ENCODE measurements around the gene COG5. TPM values are rescaled to one million over a fixed set of nuclear protein-coding genes. Genes with fewer than 3 reads are reported as not detected.

The COG5 gene
- total RNA-seq, 2 experiments from 2014 or later, result 40.9 to 60.2 TPM

- H3K4me2 ChIP-seq (ENCODE audit: low read length), result no peak overlapping the region
- TF ChIP-seq CTCF (conservative IDR thresholded peaks at IDR 0.05; ENCODE audit: low read length) (no peak), EZH2phosphoT487 (IDR thresholded peaks at IDR 0.05; ENCODE audit: borderline replicate concordance, low read depth, low read length) (no peak)
- no peak overlapping the region for H3K27ac ChIP-seq (ENCODE audit: low read depth, low read length, poor library complexity, severe bottlenecking)
- peaks cover 9% of the 10 kb centered on the region for H3K9me3 ChIP-seq (ENCODE audit: low read length)
- no peaks in the 10 kb centered on the region for H3K9me2 ChIP-seq (ENCODE audit: insufficient read depth, low read length)
- no peak for DNase-seq (ENCODE audit: low spot score)
- H2AFZ ChIP-seq (ENCODE audit: low read length), result no peak overlapping the region
- ChIA-PET CTCF (ENCODE audit: unreplicated experiment) (no interaction called here), POLR2A (no interaction called here)
- peaks cover 18% of the 10 kb centered on the region for H3K36me3 ChIP-seq (ENCODE audit: insufficient read depth, low read length)
- H3K4me1 ChIP-seq (ENCODE audit: insufficient read depth, low read length, poor library complexity, severe bottlenecking), result no peaks in the 10 kb centered on the region
- H3K79me2 ChIP-seq (ENCODE audit: insufficient read depth, low read depth, low read length), result no peaks in the 10 kb centered on the region
- no peaks in the 10 kb centered on the region for H4K20me1 ChIP-seq (ENCODE audit: insufficient read depth, low read length)
- intact Hi-C loops (cut with micrococcal nuclease; ENCODE audit: unreplicated experiment), result no loop called here
- no peak overlapping the region for H3K4me3 ChIP-seq (ENCODE audit: low read depth, low read length, poor library complexity, severe bottlenecking)
- no TSS peak for BruUV-seq (replicated peaks)
Measured at GRCh38 chr7:107354640-107355039, 209.1 kb downstream of the COG5 start.

- TF ChIP-seq EZH2phosphoT487 (IDR thresholded peaks at IDR 0.05; ENCODE audit: borderline replicate concordance, low read depth, low read length) (no peak), CTCF (conservative IDR thresholded peaks at IDR 0.05; ENCODE audit: low read length) (no peak)
- BruUV-seq (replicated peaks), result no TSS peak
- H3K9me2 ChIP-seq (ENCODE audit: insufficient read depth, low read length), result no peaks in the 10 kb centered on the region
- no peak overlapping the region for H2AFZ ChIP-seq (ENCODE audit: low read length)
- no peaks in the 10 kb centered on the region for H3K79me2 ChIP-seq (ENCODE audit: insufficient read depth, low read depth, low read length)
- ChIA-PET POLR2A (interaction anchor here (0.6 to 0.8 kb wide), 4 partner anchors 13 to 1157 kb away, joined by 3 to 5 read pairs (median 3); no protein-coding TSS in a partner anchor), CTCF (ENCODE audit: unreplicated experiment) (no interaction called here)
- no peaks in the 10 kb centered on the region for H3K4me1 ChIP-seq (ENCODE audit: insufficient read depth, low read length, poor library complexity, severe bottlenecking)
- H3K36me3 ChIP-seq (ENCODE audit: insufficient read depth, low read length), result peaks cover 8% of the 10 kb centered on the region
- 0 out of 2 replicates have a peak, but pooled peaks cover 2% of the 10 kb centered on the region for H3K9me3 ChIP-seq (ENCODE audit: low read length)
- no peak overlapping the region for H3K27ac ChIP-seq (ENCODE audit: low read depth, low read length, poor library complexity, severe bottlenecking)
- H3K4me3 ChIP-seq (ENCODE audit: low read depth, low read length, poor library complexity, severe bottlenecking), result no peak overlapping the region
- intact Hi-C loops (cut with micrococcal nuclease; ENCODE audit: unreplicated experiment), result no loop called here
- no peak for DNase-seq (ENCODE audit: low spot score)
- H4K20me1 ChIP-seq (ENCODE audit: insufficient read depth, low read length), result no peaks in the 10 kb centered on the region
- no peak overlapping the region for H3K4me2 ChIP-seq (ENCODE audit: low read length)
Measured at GRCh38 chr7:107353701-107354100, 210.0 kb downstream of the COG5 start.

GRCh38 chr7:107345898-107346297 lies 217.8 kb downstream of the COG5 start:
- Histone ChIP-seq H2AFZ (ENCODE audit: low read length) (no peak overlapping the region), H3K4me1 (ENCODE audit: insufficient read depth, low read length, poor library complexity, severe bottlenecking) (peaks cover 8% of the 10 kb centered on the region), H3K4me3 (ENCODE audit: low read depth, low read length, poor library complexity, severe bottlenecking) (no peak overlapping the region), H3K79me2 (ENCODE audit: insufficient read depth, low read depth, low read length) (no peaks in the 10 kb centered on the region), H3K4me2 (ENCODE audit: low read length) (no peak overlapping the region), H3K36me3 (ENCODE audit: insufficient read depth, low read length) (no peaks in the 10 kb centered on the region), H3K27ac (ENCODE audit: low read depth, low read length, poor library complexity, severe bottlenecking) (no peak overlapping the region), H3K9me2 (ENCODE audit: insufficient read depth, low read length) (no peaks in the 10 kb centered on the region), H4K20me1 (ENCODE audit: insufficient read depth, low read length) (no peaks in the 10 kb centered on the region), H3K9me3 (ENCODE audit: low read length) (no peaks in the 10 kb centered on the region; the same call in 1 of the 2 replicates)
- TF ChIP-seq CTCF (conservative IDR thresholded peaks at IDR 0.05; ENCODE audit: low read length), result no peak
- BruUV-seq (replicated peaks), result no TSS peak
- CTCF ChIA-PET (ENCODE audit: unreplicated experiment), result no interaction called here
- POLR2A ChIA-PET, result no interaction called here
- no peak for DNase-seq (ENCODE audit: low spot score)
- intact Hi-C loops (cut with micrococcal nuclease; ENCODE audit: unreplicated experiment), result no loop called here

Data from OCI-LY7 (cell line).